ENCODE data around the gene DMD.

Gene DMD

GRCh38 chrX:31521941-31522340 lies 1689.4 kb downstream of the DMD start:
- no peak for TF ChIP-seq FOXP2 (optimal IDR thresholded peaks at IDR 0.05; ENCODE audit: control extremely low read depth, extremely low read length, insufficient read depth)
- DNase-seq (ENCODE audit: low read depth, low spot score) = no peak
- H3K9ac ChIP-seq (ENCODE audit: insufficient read length) = no peak overlapping the region
- no peak overlapping the region for H3K27ac ChIP-seq
- H3K9me3 ChIP-seq (ENCODE audit: low read depth, low read length) = no peaks in the 10 kb centered on the region
- H3K36me3 ChIP-seq (ENCODE audit: insufficient read depth, low read length) = no peaks in the 10 kb centered on the region
- H3K4me3 ChIP-seq = no peak overlapping the region

- H3K9ac ChIP-seq (ENCODE audit: insufficient read length) = no peak overlapping the region
- no peak for DNase-seq (ENCODE audit: low read depth, low spot score)
- TF ChIP-seq EZH2 (IDR thresholded peaks at IDR 0.05) = no peak
- TF ChIP-seq POLR2AphosphoS5 (IDR thresholded peaks at IDR 0.05; ENCODE audit: borderline replicate concordance, low read depth, low read length) = no peak
- no peak for TF ChIP-seq FOXP2 (optimal IDR thresholded peaks at IDR 0.05; ENCODE audit: control extremely low read depth, extremely low read length, insufficient read depth)
- no peaks in the 10 kb centered on the region for H3K9me3 ChIP-seq (ENCODE audit: low read depth, low read length)
- no peak overlapping the region for H3K4me3 ChIP-seq
- H3K27ac ChIP-seq = no peak overlapping the region
- no peaks in the 10 kb centered on the region for H3K36me3 ChIP-seq (ENCODE audit: insufficient read depth, low read length)
These were observed 1694.8 kb downstream of the DMD start for GRCh38 chrX:31516527-31516926.

GRCh38 chrX:31508338-31508737 lies 1703.0 kb downstream of the DMD start:
- Histone ChIP-seq H3K9ac (ENCODE audit: insufficient read length) (no peak overlapping the region), H3K36me3 (ENCODE audit: insufficient read depth, low read length) (no peaks in the 10 kb centered on the region), H3K27ac (no peak overlapping the region), H3K4me3 (no peak overlapping the region), H3K9me3 (ENCODE audit: low read depth, low read length) (no peaks in the 10 kb centered on the region)
- DNase-seq (ENCODE audit: low read depth, low spot score) = no peak
- no peak for TF ChIP-seq POLR2AphosphoS5 (IDR thresholded peaks at IDR 0.05; ENCODE audit: borderline replicate concordance, low read depth, low read length)
- no peak for TF ChIP-seq FOXP2 (optimal IDR thresholded peaks at IDR 0.05; ENCODE audit: control extremely low read depth, extremely low read length, insufficient read depth)
- no peak for TF ChIP-seq EZH2 (IDR thresholded peaks at IDR 0.05)

- H3K4me3 ChIP-seq = no peak overlapping the region
- no peak for DNase-seq (ENCODE audit: low read depth, low spot score)
- no peak overlapping the region for H3K9ac ChIP-seq (ENCODE audit: insufficient read length)
- TF ChIP-seq FOXP2 (optimal IDR thresholded peaks at IDR 0.05; ENCODE audit: control extremely low read depth, extremely low read length, insufficient read depth) (no peak), EZH2 (IDR thresholded peaks at IDR 0.05) (no peak), POLR2AphosphoS5 (IDR thresholded peaks at IDR 0.05; ENCODE audit: borderline replicate concordance, low read depth, low read length) (no peak)
- no peaks in the 10 kb centered on the region for H3K9me3 ChIP-seq (ENCODE audit: low read depth, low read length)
- no peaks in the 10 kb centered on the region for H3K36me3 ChIP-seq (ENCODE audit: insufficient read depth, low read length)
- H3K27ac ChIP-seq = no peak overlapping the region
These were observed 1704.4 kb downstream of the DMD start for GRCh38 chrX:31506928-31507327.

- H3K27ac ChIP-seq = no peak overlapping the region
- H3K4me3 ChIP-seq = no peak overlapping the region
- no peaks in the 10 kb centered on the region for H3K9me3 ChIP-seq (ENCODE audit: low read depth, low read length)
- DNase-seq (ENCODE audit: low read depth, low spot score) = no peak
- no peak for TF ChIP-seq FOXP2 (optimal IDR thresholded peaks at IDR 0.05; ENCODE audit: control extremely low read depth, extremely low read length, insufficient read depth)
- no peak for TF ChIP-seq POLR2AphosphoS5 (IDR thresholded peaks at IDR 0.05; ENCODE audit: borderline replicate concordance, low read depth, low read length)
- no peaks in the 10 kb centered on the region for H3K36me3 ChIP-seq (ENCODE audit: insufficient read depth, low read length)
- H3K9ac ChIP-seq (ENCODE audit: insufficient read length) = no peak overlapping the region
These were observed 1705.0 kb downstream of the DMD start for GRCh38 chrX:31506360-31506759.

GRCh38 chrX:31500921-31501320 lies 1710.4 kb downstream of the DMD start:
- Histone ChIP-seq H3K4me3 (no peak overlapping the region), H3K9ac (ENCODE audit: insufficient read length) (no peak overlapping the region), H3K9me3 (ENCODE audit: low read depth, low read length) (no peaks in the 10 kb centered on the region), H3K27ac (no peak overlapping the region), H3K36me3 (ENCODE audit: insufficient read depth, low read length) (no peaks in the 10 kb centered on the region)
- TF ChIP-seq POLR2AphosphoS5 (IDR thresholded peaks at IDR 0.05; ENCODE audit: borderline replicate concordance, low read depth, low read length) (no peak), FOXP2 (optimal IDR thresholded peaks at IDR 0.05; ENCODE audit: control extremely low read depth, extremely low read length, insufficient read depth) (no peak), EZH2 (IDR thresholded peaks at IDR 0.05) (no peak)
- no peak for DNase-seq (ENCODE audit: low read depth, low spot score)

GRCh38 chrX:31499109-31499508 lies 1712.2 kb downstream of the DMD start:
- Histone ChIP-seq H3K9me3 (ENCODE audit: low read depth, low read length) (no peaks in the 10 kb centered on the region), H3K27ac (no peak overlapping the region), H3K36me3 (ENCODE audit: insufficient read depth, low read length) (no peaks in the 10 kb centered on the region), H3K9ac (ENCODE audit: insufficient read length) (no peak overlapping the region), H3K4me3 (no peak overlapping the region)
- no peak for TF ChIP-seq POLR2AphosphoS5 (IDR thresholded peaks at IDR 0.05; ENCODE audit: borderline replicate concordance, low read depth, low read length)
- no peak for TF ChIP-seq FOXP2 (optimal IDR thresholded peaks at IDR 0.05; ENCODE audit: control extremely low read depth, extremely low read length, insufficient read depth)
- TF ChIP-seq EZH2 (IDR thresholded peaks at IDR 0.05) = no peak
- DNase-seq (ENCODE audit: low read depth, low spot score) = no peak

- no peaks in the 10 kb centered on the region for H3K36me3 ChIP-seq (ENCODE audit: insufficient read depth, low read length)
- TF ChIP-seq FOXP2 (optimal IDR thresholded peaks at IDR 0.05; ENCODE audit: control extremely low read depth, extremely low read length, insufficient read depth) (no peak), EZH2 (IDR thresholded peaks at IDR 0.05) (no peak), POLR2AphosphoS5 (IDR thresholded peaks at IDR 0.05; ENCODE audit: borderline replicate concordance, low read depth, low read length) (no peak)
- no peaks in the 10 kb centered on the region for H3K9me3 ChIP-seq (ENCODE audit: low read depth, low read length)
- no peak overlapping the region for H3K4me3 ChIP-seq
- no peak overlapping the region for H3K9ac ChIP-seq (ENCODE audit: insufficient read length)
- no peak overlapping the region for H3K27ac ChIP-seq
- no peak for DNase-seq (ENCODE audit: low read depth, low spot score)
These were observed 1714.3 kb downstream of the DMD start for GRCh38 chrX:31497086-31497485.

GRCh38 chrX:31487951-31488350 lies 1723.4 kb downstream of the DMD start:
- H3K27ac ChIP-seq = no peak overlapping the region
- no peaks in the 10 kb centered on the region for H3K9me3 ChIP-seq (ENCODE audit: low read depth, low read length)
- H3K9ac ChIP-seq (ENCODE audit: insufficient read length) = no peak overlapping the region
- TF ChIP-seq POLR2AphosphoS5 (IDR thresholded peaks at IDR 0.05; ENCODE audit: borderline replicate concordance, low read depth, low read length) (no peak), FOXP2 (optimal IDR thresholded peaks at IDR 0.05; ENCODE audit: control extremely low read depth, extremely low read length, insufficient read depth) (no peak), EZH2 (IDR thresholded peaks at IDR 0.05) (no peak)
- no peaks in the 10 kb centered on the region for H3K36me3 ChIP-seq (ENCODE audit: insufficient read depth, low read length)
- no peak overlapping the region for H3K4me3 ChIP-seq
- no peak for DNase-seq (ENCODE audit: low read depth, low spot score)
